GM18873 (cell line): ENCODE measurements around the gene LIG1.

ENCODE experiments used
- ATAC-seq: cut with Tn5 transposase; IDR thresholded peaks from one replicate; pipeline ENCODE4 v1.9.1; 2021; ENCODE audit warnings: mild to moderate bottlenecking, moderate library complexity, moderate number of reproducible peaks; ENCODE audit not compliant: unreplicated experiment, low FRiP score

Gene LIG1

DNA sequence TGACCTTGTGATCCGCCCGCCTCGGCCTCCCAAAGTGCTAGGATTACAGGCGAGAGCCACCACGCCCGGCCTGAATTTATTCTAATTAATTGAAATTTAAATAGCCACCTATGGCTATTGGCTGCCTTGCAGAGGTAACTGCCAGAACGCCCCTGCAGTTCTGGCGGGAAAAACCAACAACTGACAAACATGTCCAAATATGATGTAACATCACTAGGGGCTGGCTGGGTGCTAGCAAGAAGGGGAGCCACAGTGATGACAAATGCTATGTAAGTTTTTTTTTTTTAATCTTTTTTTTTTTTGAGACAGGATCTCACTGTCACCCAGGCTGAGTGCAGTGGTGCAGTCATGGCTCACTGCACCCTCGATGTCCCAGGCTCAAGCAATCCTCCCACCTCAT is 13.2 kb upstream of the LIG1 start:
- no peak for ATAC-seq

- no peak for ATAC-seq
Measured at GRCh38 chr19:48182434-48182833, 12.3 kb upstream of the LIG1 start.

- ATAC-seq: no peak
Measured at GRCh38 chr19:48181505-48181904, 11.4 kb upstream of the LIG1 start.

- ATAC-seq: no peak
Measured at GRCh38 chr19:48176226-48176625, 6.1 kb upstream of the LIG1 start.

DNA sequence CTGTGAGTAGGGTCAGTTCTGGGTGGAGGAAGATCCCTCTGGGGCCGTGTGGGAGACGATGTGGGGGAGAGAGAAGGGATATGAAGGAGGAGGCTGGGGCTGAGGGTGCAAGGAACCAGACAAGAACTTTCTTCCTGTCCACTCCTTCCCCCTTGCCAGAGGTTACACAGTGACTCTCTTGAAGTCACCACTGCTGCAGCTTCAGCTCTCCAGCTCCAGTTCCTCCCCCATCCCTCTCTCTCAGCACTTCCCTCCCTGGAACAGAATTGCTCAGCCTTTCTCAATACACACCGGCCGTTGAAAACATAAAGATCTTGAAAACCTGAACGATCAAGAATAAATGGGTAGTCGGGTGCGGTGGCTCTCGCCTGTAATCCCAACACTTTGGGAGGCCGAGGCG is 5.4 kb upstream of the LIG1 start:
- no peak for ATAC-seq

DNA sequence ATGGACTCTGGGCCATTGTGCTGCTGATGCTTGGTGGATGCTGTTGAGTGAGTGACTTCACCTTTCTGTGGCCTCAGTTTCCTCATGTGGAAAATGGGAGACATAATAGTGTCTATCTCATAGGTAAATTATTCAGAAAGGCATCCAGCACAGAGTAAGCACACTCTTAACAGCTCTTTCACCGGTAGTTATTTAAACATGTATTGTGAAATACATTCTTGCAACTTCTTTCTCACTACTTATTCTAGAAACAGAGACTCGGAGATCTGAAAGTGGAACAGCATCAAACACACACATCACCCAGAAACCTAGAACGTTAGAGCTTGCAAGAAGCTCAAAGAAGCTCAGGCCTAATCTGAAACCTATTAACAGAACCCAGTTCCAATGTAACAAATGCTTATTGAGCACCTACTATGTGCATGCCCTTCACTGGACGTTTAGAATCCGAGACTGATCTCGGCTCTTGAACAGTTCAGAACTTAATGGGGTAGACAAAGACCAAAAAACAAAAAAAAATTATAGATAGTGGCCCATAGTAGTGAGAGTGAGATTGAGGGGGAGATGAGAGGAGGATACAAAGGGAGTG is 4.4 kb upstream of the LIG1 start:
- ATAC-seq: no peak

- no peak for ATAC-seq
Measured at GRCh38 chr19:48171710-48172109, 1.6 kb upstream of the LIG1 start.

DNA sequence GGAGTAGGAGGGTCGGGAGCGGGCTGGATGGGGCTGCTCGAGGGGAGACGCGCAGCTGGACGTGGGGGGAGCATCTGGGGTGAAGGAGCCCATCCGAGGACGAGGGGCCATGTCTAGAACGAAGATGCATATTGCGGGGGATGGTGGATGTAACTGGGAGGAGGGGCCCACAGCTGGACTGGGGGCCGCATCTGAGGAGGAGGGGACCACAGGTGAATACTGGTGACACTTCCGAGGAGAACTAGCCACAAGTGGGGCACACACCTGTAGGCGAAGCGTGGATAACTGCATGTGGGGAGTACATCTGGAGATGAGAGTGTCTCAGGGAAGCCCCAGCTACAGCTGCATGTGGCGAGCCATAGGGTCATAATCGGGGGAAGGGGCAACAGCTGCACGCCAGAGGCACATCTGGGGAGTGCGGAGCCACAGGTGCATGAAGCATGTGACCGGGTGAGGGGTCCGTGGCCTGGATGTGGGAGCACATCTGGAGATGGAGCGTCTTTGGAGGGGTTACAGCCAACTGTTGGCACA is 738 bp upstream of the LIG1 start:
- no peak for ATAC-seq

- no peak for ATAC-seq
Measured at GRCh38 chr19:48169578-48169938, 586 bp downstream of the LIG1 start.

DNA sequence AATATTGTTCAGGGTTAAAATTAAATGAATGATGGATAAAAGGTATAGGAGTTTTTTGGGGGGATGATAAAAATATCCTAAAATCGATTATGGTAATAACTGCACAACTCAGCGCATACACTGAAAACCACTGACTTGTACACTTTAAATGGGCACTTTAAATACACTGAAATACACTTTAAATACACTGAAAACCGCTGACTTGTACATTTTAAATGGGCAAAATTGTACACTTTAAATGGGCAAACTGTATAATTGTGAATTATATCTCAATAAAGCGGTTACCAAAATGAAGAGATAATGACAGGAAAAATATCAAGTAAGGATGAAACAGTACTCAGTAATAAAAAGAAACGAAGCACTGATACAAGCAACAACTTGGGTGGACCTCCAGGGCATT is 1.5 kb downstream of the LIG1 start:
- no peak for ATAC-seq

DNA sequence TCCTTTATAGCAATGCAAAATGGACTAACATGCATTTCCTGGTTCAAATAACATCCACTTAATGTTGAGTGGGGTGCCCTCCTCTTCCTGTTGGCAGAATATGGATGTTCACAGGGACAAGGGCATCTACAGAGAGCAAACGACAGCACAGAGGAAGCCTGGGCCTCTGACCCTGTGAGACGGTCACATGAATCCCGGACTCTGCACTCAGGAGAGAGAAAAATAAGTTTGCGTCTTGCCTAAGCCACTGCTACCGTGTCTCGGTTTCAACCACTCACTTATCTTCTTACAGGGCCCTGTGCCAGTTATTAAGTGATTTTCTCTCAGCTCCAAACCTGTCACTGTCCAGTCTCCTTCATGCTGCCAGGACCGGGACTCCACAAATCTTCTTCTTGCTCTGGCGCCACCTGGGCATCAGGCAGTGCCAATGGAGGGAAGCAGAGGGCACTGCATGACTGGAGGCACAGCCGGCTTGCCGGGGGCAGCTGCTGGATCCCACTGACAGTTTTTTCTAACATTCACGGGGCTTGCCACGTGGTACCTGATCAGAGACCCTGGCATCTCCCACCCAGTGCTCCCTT is 11.8 kb downstream of the LIG1 start:
- no peak for ATAC-seq

GRCh38 chr19:48154003-48154402 is 16.1 kb downstream of the LIG1 start:
- ATAC-seq: no peak

- ATAC-seq: no peak
Measured at GRCh38 chr19:48152551-48152950, 17.6 kb downstream of the LIG1 start.

DNA sequence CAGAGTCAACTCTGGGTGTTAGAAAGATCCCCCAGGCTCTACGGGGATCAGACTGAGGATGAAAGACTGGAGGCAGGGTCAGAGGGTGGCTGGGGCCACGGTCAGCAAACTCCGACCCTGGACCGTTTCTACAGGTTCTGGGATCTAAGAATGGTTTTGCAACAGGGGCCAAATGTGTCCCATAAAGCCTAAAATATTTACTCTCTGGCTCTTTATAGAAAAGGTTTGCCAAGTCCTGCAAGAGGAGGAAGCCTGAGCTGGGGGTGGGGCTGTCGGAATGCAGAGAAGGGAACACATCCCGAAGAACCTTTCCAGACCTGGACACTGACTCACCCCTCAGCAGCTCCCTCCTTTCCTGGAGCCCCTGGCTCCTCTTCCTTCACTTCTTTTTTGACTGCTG is 20.7 kb downstream of the LIG1 start:
- no peak for ATAC-seq

DNA sequence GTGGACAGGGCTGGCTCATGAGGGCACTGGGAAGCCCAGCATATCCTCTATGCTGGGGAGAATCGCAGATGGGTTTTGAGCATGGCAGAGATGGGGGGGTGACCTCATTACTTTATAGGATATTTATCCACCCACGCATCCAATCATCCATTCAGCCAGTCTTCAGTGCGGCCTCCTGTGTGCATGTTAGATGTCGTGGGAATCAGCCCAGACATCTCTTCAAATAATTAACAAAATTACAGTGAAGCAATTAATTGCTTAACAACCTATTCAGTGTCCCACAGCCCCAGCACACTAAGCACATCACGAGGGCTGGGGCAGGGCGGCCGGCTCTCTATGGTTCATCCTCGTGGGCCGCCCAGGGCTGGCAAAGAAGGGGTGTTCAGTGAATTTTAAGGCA is 21.6 kb downstream of the LIG1 start:
- ATAC-seq: no peak

GRCh38 chr19:48147597-48148175 is 22.5 kb downstream of the LIG1 start:
- no peak for ATAC-seq

DNA sequence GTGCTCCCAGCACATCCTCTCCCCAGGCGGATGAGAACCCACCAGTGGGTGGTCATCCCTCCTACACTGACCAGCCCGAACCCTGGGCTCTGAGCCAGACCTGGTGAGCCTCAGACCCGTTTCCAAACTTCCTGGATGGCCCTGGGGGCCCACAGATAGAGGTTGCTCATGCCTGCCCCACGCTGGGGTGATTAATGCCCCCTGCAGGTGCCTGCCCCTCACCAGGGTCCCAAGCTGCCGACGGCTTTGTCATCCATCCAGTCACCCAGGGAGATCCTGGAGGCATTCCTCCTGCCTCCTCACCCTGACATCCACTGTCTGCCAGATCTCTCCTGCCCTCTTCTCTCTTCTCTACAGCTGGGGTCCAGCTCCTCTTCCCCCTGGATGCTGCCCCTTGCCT is 31.1 kb downstream of the LIG1 start:
- no peak for ATAC-seq

DNA sequence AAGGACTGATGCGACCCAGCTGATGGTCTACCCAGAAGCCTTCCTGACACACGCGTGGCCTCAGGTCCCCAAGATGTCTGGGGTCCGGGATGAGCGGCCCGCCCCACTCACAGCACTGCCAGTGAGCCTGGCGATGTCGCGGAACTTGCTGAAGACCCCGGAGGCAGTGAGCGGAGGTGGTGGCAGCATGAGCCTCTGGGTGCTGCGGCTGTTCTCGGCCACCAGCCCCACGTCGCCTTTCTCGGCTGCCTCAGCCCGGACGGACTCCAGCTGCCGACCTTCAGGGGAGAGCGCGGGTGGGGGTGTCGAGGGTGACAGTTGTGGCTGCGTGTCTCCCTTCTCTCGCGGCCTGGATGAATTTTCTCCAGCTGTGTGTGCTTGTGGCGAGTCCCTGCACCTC is 32.7 kb downstream of the LIG1 start:
- no peak for ATAC-seq

- ATAC-seq: no peak
Measured at GRCh38 chr19:48136547-48136946, 33.6 kb downstream of the LIG1 start.

- no peak for ATAC-seq
Measured at GRCh38 chr19:48135411-48135810, 34.7 kb downstream of the LIG1 start.

DNA sequence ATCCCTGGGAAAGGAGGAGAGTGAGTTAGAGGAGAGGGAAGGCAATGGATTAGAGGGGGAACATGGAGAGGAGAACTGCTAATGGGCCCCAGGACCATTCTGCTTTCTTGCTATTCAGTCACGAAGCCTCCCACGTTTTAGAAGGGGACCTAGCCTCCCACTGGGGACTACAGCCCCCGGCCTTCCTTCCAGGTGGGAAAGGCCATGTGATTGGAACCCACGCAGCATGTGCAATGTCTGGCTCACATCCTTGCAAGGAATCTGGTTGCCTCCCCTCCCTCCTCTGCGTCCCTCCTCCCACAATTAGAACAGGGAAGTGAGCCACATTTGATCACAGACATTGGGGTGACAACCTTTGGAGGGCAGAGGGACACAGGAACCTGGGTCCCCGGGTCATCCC is 37.0 kb downstream of the LIG1 start:
- no peak for ATAC-seq

- ATAC-seq: no peak
Measured at GRCh38 chr19:48127561-48127960, 42.6 kb downstream of the LIG1 start.
